Measurements from ENCODE around the gene GART.

- TF ChIP-seq POLR2A (IDR thresholded peaks at IDR 0.05): no peak
- no peak for TF ChIP-seq CTCF (IDR thresholded peaks at IDR 0.05)
- no peak for TF ChIP-seq POLR2AphosphoS5 (IDR thresholded peaks at IDR 0.05)
- no peak for TF ChIP-seq EP300 (IDR thresholded peaks at IDR 0.05)
Observed at GRCh38 chr21:33569991-33570390, 28.1 kb upstream of the GART start.

All from suprapubic skin (tissue), 4 donors.